ENCODE results near the gene ATCAY. TPM values are rescaled to one million over a fixed set of nuclear protein-coding genes. Genes with fewer than 3 reads are reported as not detected.
"Not testable (repeated sequence)": the region's sequence is repeated elsewhere in the genome, so short reads cannot be mapped to it uniquely, and the experiment has no call there.

ATCAY gene
- polyA plus RNA-seq, 1 donor from 2014 or later, result not detected

DNA sequence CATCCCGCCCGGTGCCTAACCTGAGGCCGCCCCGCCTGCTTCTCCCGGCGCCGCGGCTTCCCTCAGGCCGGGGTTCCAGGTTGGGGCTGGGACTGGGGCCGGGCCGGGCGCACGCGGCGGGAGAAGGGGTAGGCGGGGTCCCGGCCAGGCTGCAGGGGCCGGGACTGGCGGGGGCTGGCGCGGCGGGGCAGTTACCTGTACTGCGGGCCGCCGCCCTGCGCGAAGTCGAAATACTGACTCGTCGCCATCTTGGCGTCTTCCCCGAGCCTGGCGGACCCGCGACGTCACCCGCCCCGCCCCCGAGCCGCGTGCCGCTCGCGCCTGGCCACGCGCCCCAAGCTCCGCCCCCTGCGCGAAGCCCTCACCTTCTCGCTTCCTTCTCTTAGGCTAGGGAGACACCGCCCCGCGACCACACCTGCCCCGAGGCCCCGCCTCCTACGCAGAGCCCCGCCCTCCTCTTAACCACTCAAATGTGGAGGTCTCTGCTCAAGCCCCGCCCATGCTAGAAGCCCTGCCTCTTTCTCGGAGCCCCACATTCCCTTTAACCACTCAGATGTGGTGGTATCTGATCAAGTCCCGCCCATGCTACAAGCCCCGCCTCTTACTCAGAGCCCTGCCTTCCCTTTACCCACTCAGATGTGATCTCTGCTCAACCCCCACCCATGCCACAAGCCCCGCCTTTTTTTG lies 11.6 kb upstream of the ATCAY start, which contains the start of gene ZFR2:
Gene ZFR2 (minus strand): TSS at position 269 of the 687 bp plus-strand sequence. CDS start 21 bp downstream, at position 248.
- Mint-ChIP-seq H3K4me1 (peaks cover 0 to 8% (median 4%) of the 10 kb centered on the region in 3 donors), H3K4me3 (peak within 1 kb of the TSS in 3 of 4 donors; percentile 38 to 76 (median 60)), H3K36me3 (no peaks in the 10 kb centered on the region), H3K9me3 (peaks cover 0 to 4% (median 0%) of the 10 kb centered on the region in 3 donors), H3K27ac (no peak within 1 kb of the TSS), H3K27me3 (peaks cover 29% of the 10 kb centered on the region)

DNA sequence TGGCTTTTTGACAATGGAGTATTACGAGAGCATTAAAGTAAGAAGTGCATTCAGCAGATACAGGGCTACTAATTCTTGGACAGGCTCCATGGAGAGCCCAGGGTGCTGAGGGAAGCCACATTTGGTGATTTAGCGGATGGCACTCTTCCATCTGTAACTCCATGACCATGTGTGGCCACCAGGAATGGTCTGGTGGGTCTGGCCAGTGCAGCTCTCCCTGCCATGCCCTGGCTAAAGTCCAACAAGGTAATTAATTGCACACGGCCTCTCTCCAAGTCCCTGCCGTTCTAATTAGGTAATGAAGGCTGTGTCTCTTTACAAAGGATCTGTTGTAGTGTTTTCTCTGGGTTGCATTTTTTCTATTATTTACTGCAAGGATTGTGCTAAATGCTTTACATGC lies 7.3 kb upstream of the ATCAY start:
- Mint-ChIP-seq H3K27me3 (peaks cover 29% of the 10 kb centered on the region), H3K4me3 (no peak overlapping the region)

DNA sequence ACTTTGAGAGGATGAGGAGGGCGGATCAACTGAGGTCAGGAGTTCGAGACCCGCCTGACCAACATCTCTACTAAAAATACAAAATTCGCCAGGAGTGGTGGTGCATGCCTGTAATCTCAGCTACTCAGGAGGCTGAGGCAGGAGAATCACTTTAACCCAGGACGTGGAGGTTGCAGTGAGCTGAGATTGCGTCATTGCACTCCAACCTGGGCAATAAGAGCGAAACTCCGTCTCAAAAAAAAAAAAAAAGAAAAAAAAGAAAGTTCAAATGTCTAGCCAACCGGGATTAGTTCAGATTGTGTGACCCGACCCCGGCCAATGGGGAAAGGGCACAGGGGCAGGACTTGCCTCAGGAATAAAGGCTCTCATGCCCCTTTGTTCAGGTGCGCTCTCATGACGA lies 5.8 kb upstream of the ATCAY start:
- H3K9me3 Mint-ChIP-seq, H3K27ac Mint-ChIP-seq, H3K36me3 Mint-ChIP-seq, H3K4me3 Mint-ChIP-seq, H3K4me1 Mint-ChIP-seq: not testable (repeated sequence)
- H3K27me3 Mint-ChIP-seq, result peaks cover 26% of the 10 kb centered on the region

More for the DNA sequence above, 7.3 kb upstream of the ATCAY start:
- Mint-ChIP-seq H3K36me3 (no peaks in the 10 kb centered on the region), H3K4me1 (peaks cover 0 to 4% (median 0%) of the 10 kb centered on the region in 3 donors), H3K27ac (no peak overlapping the region), H3K9me3 (peaks cover 0 to 8% (median 0%) of the 10 kb centered on the region in 3 donors)

DNA sequence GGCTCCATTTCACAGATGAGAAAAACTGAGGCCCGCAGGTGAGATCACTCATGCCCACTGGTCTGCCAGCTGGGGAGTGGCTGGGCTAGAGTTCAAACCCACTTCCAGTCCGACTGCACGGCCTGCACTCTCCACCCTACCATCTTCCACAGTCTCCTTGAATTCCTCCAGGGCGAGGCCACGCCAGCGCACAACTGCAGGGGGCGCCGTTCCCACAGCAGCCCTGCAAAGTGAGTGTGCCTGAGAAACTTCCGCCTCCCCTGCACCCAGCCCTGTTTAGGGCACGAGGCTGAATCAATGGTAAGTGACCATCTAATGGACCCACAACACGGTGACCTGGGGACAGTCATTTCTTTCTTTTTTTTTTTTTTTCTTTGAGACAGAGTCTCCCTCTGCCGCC lies 829 bp upstream of the ATCAY start:
- peaks cover 31% of the 10 kb centered on the region for H3K27me3 Mint-ChIP-seq
- H3K27ac Mint-ChIP-seq, result no peak overlapping the region
- H3K36me3 Mint-ChIP-seq, result peaks cover 2% of the 10 kb centered on the region
- no peak overlapping the region for H3K4me3 Mint-ChIP-seq
- peaks cover 0 to 8% (median 0%) of the 10 kb centered on the region in 3 donors for H3K4me1 Mint-ChIP-seq
- H3K9me3 Mint-ChIP-seq, result peaks cover 0 to 7% (median 0%) of the 10 kb centered on the region in 3 donors

DNA sequence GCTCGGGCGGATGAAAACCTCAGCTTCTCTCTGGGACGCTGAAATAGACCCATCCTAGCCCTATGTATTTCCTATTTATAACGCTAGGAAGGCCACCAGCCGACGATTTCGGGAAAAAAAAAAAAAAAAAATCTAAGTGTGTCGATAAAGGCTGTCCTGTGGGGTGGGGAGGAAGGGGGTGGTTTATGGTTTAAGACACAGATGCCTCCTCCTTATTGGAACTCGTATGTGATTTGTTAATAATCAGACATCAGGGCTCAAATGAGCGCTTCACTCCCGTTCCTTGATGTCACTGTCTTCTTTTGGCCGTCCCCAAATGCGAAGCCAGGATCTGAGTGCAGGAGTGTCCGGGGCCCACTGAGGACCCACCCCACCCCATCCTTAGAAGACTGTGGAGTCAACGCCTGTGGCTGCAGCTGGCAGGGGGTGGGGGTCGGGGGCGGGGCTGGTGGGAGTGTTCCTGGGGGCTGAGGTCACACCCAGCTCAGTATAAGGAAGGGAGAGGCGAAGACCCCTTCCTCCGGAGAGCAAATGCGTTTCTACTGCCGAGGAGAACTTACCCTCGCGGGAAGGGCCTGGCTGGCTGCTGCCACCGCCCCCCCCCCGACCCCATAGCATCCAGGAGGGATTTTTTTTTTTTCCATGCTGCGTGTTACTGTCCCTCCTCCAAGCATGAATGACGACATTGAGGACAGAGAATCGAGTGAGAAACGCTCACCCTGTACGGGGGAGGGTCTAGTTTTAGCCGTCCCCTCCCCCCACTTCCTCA lies 971 bp downstream of the ATCAY start:
- no peak overlapping the region for H3K4me3 Mint-ChIP-seq

DNA sequence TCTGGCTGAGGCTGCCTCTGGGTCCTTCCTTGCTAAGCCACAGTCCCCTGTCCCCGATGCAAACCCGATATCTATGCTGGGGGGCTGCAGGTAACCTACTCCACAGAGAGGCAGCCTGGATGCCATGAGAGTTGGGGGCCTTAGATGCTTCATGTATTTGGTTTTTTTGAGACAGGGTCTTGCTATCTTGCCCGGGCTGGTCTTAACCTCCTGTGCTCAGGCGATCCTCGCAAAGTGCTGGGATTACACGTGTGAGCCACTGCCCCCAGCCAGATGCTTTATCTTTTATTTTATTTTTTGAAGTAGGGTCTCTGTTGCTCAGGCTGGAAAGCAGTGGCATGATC lies 1.5 kb downstream of the ATCAY start:
- peak overlapping the region in 1 of 4 donors; percentile 65 for H3K4me3 Mint-ChIP-seq

More for the DNA sequence above, 971 bp downstream of the ATCAY start:
- Mint-ChIP-seq H3K36me3 (peaks cover 2% of the 10 kb centered on the region), H3K27ac (peak overlapping the region in 2 of 3 donors; percentile 50 to 53), H3K27me3 (peaks cover 27% of the 10 kb centered on the region), H3K4me1 (peaks cover 0 to 8% (median 0%) of the 10 kb centered on the region in 3 donors), H3K9me3 (peaks cover 0 to 4% (median 0%) of the 10 kb centered on the region in 3 donors)

DNA sequence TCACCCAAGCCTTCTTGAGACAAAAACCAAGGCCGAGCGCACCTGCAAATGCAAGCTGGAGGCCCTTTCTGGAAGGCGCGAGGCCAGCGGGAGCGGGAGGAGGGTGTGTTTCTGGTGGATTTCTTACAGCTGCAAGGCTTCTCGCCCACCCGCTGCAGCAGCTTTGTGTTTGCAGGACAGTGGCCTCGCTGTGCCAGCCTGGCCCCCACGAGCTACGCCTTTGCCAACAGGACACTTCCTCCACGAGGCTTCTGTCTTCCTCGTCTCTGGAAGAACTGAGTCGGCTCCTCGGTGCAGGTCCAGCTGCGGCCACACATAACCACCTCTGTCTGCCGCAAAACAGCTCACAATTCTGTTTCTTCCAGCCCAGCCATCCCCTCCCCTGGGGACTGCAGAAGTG lies 10.1 kb downstream of the ATCAY start:
- Mint-ChIP-seq H3K36me3 (no peaks in the 10 kb centered on the region), H3K4me1 (no peaks in the 10 kb centered on the region), H3K4me3 (no peak overlapping the region), H3K27ac (no peak overlapping the region), H3K27me3 (no peaks in the 10 kb centered on the region), H3K9me3 (peaks cover 0 to 2% (median 0%) of the 10 kb centered on the region in 3 donors)

More for the DNA sequence above, 1.5 kb downstream of the ATCAY start:
- no peak overlapping the region for H3K27ac Mint-ChIP-seq
- H3K9me3 Mint-ChIP-seq, result peaks cover 0 to 4% (median 0%) of the 10 kb centered on the region in 3 donors
- peaks cover 2% of the 10 kb centered on the region for H3K36me3 Mint-ChIP-seq
- H3K4me1 Mint-ChIP-seq, result peaks cover 0 to 8% (median 0%) of the 10 kb centered on the region in 3 donors
- peaks cover 24% of the 10 kb centered on the region for H3K27me3 Mint-ChIP-seq

DNA sequence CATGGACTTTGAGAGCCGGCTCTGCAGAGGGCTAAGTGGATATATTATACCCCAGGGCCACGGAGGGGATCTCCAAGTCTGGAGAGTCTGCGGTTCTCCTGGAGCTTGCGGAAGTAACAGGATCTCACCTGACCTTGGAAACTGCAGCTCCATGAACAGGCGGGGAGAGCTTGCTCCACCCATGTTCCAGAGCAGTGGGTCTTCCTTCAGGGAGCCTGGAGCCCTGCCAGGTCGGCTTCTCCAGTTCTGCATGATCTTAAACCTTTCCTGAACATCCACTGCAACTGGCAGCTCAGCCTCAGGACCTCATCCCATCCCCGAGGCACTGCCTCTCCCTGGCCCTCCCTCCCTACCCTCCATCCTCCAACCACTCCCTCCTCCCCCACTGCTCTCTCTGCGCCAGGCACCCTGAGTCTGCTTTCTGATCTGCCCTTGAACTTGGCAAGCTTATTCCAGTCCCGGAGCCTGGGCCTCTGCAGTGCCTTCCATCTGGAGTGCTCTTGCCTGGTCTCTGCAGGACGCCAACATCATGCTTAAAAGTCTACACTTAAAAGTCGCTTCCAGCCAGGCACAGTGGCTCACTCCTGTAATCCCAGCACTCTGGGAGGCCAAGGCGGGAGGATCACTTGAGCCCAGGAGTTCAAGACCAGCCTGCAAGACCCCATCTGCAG lies 13.2 kb downstream of the ATCAY start:
- Mint-ChIP-seq H3K27me3 (no peaks in the 10 kb centered on the region), H3K36me3 (no peaks in the 10 kb centered on the region), H3K4me1 (no peaks in the 10 kb centered on the region), H3K27ac (no peak overlapping the region), H3K4me3 (no peak overlapping the region), H3K9me3 (peaks cover 0 to 2% (median 0%) of the 10 kb centered on the region in 3 donors)

DNA sequence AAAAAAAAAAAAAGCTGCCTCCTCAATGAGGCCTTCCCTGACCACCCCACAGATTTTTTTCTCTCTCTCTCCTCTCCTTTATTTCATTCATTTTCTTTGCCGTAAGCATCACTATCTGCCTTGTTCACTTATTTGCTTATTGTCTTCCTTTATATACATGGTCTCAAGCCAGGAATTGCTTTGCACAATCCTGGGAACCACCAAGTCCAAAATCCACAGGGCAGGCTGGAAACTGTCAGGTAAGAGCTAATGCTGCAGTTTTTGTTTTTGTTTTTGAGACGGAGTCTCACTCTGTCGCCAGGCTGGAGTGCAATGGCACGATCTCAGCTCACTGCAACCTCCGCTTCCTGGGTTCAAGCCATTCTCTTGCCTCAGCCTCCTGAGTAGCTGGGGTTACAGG lies 14.5 kb downstream of the ATCAY start:
- H3K4me3 Mint-ChIP-seq, result not testable (repeated sequence)

DNA sequence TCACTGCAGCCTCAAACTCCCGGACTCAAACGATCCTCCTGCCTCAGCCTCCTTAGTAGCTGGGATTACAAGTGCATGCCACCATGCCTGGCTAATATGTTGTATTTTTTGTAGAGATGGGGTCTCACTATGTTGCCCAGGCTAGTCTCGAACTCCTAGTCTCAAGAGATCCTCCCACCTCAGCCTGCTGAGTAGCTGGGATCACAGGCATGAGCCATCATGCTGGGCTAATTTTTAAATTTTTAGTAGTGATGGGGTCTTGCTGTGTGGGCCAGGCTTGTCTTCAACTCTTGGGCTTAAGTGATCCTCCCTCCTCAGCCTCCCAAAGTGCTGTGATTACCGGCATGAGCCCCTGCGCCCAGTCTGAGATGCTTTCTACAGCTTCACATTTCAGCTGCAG lies 15.3 kb downstream of the ATCAY start:
- peaks cover 2 to 5% (median 4%) of the 10 kb centered on the region in 3 donors for H3K9me3 Mint-ChIP-seq
- no peaks in the 10 kb centered on the region for H3K27me3 Mint-ChIP-seq
- no peak overlapping the region for H3K4me3 Mint-ChIP-seq
- peak overlapping the region in 1 of 3 donors; percentile 9 for H3K27ac Mint-ChIP-seq
- no peaks in the 10 kb centered on the region for H3K36me3 Mint-ChIP-seq
- peaks cover 0 to 1% (median 0%) of the 10 kb centered on the region in 3 donors for H3K4me1 Mint-ChIP-seq

More for the DNA sequence above, 14.5 kb downstream of the ATCAY start:
- not testable (repeated sequence) for H3K4me1 Mint-ChIP-seq, H3K27ac Mint-ChIP-seq, H3K27me3 Mint-ChIP-seq, H3K36me3 Mint-ChIP-seq, H3K9me3 Mint-ChIP-seq

DNA sequence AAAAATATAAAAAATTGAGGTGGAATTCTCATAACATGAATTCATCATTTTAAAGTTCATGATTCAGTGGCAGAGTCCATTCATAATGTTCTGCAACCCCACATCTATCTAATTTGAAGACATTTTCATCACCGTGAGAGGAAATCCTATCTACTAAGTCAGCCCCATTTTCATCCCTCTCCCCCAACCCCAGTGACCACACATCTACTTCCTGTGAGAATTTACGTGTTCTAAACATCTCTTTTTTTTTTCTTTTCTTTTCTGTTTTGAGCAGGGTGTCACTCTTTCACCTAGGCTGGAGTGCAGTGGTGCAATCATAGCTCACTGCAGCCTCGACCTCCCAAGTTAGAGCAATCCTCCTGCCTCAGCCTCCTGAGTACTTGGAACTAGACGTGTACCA lies 17.5 kb downstream of the ATCAY start:
- Mint-ChIP-seq H3K4me1 (peaks cover 0 to 1% (median 0%) of the 10 kb centered on the region in 3 donors), H3K27ac (no peak overlapping the region), H3K4me3 (no peak overlapping the region)

DNA sequence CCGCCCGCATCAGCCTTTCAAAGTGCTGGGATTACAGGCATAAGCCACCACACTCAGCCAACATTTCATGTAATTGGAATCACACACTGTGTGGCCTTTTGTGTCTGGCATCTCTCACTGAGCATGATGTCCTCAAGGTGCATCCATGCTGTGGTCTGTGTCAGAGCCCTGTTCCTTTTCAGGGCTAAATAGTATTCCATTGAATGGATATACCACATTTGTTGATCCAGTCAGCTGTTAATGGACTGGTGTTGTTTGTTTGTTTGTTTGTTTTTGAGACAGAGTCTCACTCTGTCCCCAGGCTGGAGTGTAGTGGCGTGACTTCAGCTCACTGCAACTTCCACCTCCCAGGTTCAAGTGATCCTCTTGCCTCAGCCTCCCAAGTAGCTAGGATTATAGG lies 17.9 kb downstream of the ATCAY start:
- Mint-ChIP-seq H3K27ac (peak overlapping the region in 1 of 3 donors; percentile 87), H3K9me3 (peaks cover 2 to 4% (median 3%) of the 10 kb centered on the region in 3 donors), H3K4me3 (no peak overlapping the region), H3K27me3 (no peaks in the 10 kb centered on the region), H3K36me3 (no peaks in the 10 kb centered on the region), H3K4me1 (peaks cover 0 to 1% (median 0%) of the 10 kb centered on the region in 3 donors)

More for the DNA sequence above, 17.5 kb downstream of the ATCAY start:
- no peaks in the 10 kb centered on the region for H3K27me3 Mint-ChIP-seq
- no peaks in the 10 kb centered on the region for H3K36me3 Mint-ChIP-seq
- peaks cover 2 to 4% (median 3%) of the 10 kb centered on the region in 3 donors for H3K9me3 Mint-ChIP-seq

DNA sequence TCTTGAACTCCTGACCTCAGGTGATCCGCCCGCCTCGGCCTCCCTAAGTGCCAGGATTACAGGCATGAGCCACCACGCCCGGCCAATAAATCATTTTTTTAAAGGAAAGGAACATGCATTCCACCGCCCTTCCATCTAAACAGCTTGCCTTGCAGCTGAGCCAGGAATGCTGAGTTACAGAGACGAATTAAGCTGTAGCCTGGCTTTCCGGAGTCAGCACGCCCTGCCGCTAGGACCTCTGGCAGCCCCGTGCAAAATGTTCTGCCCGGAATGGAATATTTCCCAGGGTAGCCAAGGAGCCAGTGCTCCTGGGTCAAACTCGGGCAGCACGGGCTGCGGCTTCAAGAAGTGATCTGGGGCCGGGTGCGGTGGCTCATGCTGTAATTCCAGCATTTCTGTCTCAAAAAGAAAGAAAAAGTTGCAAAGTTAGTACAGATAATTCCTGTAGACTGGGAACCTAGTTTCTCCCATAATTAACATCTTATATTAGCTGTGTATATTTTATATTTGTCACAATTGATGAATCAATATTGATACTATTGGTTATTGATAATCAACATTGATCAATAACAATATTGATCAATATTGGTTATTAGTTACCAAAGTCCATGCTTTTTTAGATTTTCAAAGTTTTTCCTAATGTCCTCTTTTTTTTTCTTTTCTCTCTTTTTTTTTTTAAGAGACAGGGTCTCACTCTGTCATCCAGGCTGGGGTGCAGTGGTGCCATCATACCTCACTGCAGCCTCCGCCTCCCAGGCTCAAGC lies 19.2 kb downstream of the ATCAY start:
- no peak overlapping the region for H3K4me3 Mint-ChIP-seq
- no peaks in the 10 kb centered on the region for H3K36me3 Mint-ChIP-seq
- peaks cover 0 to 1% (median 0%) of the 10 kb centered on the region in 3 donors for H3K4me1 Mint-ChIP-seq
- H3K27ac Mint-ChIP-seq, result no peak overlapping the region
- peaks cover 2 to 4% (median 3%) of the 10 kb centered on the region in 3 donors for H3K9me3 Mint-ChIP-seq
- no peaks in the 10 kb centered on the region for H3K27me3 Mint-ChIP-seq

DNA sequence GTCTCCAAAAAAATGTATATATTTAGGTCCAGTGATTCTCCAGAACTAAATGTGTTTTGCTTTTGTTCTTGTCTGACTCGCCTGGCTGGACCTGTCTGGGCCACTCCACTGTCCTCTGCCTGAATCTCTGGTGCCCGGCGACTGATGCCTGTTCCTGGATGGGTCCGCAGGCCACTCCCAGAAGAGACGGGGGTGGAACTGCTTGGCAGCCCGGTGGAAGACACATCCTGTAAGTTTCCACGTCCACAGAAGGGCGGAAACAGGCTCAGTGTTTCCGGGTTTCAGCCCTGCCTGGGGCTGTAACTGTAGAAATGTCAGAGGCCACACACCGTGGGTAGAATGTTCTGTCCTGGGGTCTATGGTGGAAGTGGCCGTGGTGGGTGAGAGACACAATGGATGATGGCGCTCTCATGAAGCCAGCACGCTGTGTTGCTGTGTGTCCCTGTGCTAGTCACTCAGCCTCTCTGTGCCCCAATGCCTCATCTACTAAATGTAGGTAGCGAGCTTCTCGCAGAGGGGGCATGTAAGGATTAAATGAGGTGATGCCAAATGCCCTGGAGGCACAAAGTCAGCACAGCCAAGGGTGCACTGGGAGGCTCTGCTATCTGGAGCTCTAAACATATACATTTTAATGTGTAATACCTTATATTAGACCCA lies 22.0 kb downstream of the ATCAY start:
- peaks cover 0 to 1% (median 0%) of the 10 kb centered on the region in 3 donors for H3K4me1 Mint-ChIP-seq
- H3K36me3 Mint-ChIP-seq, result no peaks in the 10 kb centered on the region
- peaks cover 2 to 4% (median 4%) of the 10 kb centered on the region in 3 donors for H3K9me3 Mint-ChIP-seq
- no peak overlapping the region for H3K27ac Mint-ChIP-seq
- H3K4me3 Mint-ChIP-seq, result no peak overlapping the region
- no peaks in the 10 kb centered on the region for H3K27me3 Mint-ChIP-seq

Data from IgD-negative memory B cell (primary cell).